ENCODE data around the gene CIAO2A. TPM values are rescaled to one million over a fixed set of nuclear protein-coding genes. Genes with fewer than 3 reads are reported as not detected.

Gene CIAO2A
- total RNA-seq, 2 experiments from 2014 or later: 78.7 to 84.7 TPM

DNA sequence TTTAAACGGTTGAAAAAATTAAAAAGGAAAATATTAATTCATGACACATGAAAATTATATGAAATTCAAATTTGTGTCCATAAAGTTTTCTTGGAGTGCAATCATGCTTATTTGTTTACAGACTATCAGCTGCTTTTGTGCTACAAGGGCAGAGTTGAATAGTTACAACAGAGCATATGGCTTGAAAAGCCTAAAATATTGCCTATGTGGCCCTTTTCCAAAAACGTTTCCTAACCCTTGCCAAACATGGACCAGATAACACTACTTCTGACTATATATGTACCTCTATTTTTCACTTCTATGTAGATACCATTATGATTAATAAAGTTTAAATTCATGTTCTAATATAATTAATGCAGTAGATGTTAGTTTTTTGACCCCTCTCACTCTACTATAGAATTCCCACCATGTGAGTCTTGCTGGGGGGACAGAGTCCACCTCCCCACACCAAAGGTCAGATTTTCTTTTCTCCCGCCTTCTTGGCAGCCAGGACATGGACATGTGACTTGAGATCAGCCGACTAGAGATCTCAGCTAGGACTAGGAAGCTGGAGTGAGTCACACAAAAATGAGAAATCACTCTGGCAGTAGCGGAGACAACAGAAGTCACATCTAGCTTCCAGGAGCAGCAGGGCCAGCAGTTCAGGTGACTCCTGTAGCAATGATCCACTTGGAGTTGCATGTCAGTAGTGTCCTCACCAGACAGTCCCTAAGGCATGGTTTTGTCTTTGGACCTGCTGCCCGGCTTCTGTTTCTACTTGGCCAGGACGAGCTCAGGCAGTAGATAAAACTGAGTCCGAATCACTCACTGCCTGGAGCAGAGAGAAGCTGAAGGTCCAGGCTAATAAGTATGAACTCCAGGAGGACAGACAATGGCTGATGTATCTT lies 22.4 kb downstream of the CIAO2A start:
- Histone ChIP-seq H2AFZ (ENCODE audit: low read length) (no peak overlapping the region), H3K9me2 (ENCODE audit: insufficient read depth, low read length) (no peaks in the 10 kb centered on the region), H3K79me2 (ENCODE audit: insufficient read depth, low read depth, low read length) (no peaks in the 10 kb centered on the region), H3K27ac (ENCODE audit: low read depth, low read length, poor library complexity, severe bottlenecking) (no peak overlapping the region), H3K4me2 (ENCODE audit: low read length) (no peak overlapping the region), H4K20me1 (ENCODE audit: insufficient read depth, low read length) (no peaks in the 10 kb centered on the region), H3K36me3 (ENCODE audit: insufficient read depth, low read length) (peaks cover 52% of the 10 kb centered on the region), H3K4me1 (ENCODE audit: insufficient read depth, low read length, poor library complexity, severe bottlenecking) (peaks cover 17% of the 10 kb centered on the region), H3K9me3 (ENCODE audit: low read length) (no peaks in the 10 kb centered on the region), H3K4me3 (ENCODE audit: low read depth, low read length, poor library complexity, severe bottlenecking) (no peak overlapping the region)
- intact Hi-C loops (cut with micrococcal nuclease; ENCODE audit: unreplicated experiment): no loop called here
- no peak for DNase-seq (ENCODE audit: low spot score)
- no peak for TF ChIP-seq EZH2phosphoT487 (IDR thresholded peaks at IDR 0.05; ENCODE audit: borderline replicate concordance, low read depth, low read length)
- BruUV-seq (replicated peaks): no TSS peak
- ChIA-PET POLR2A (no interaction called here), CTCF (ENCODE audit: unreplicated experiment) (no interaction called here)

DNA sequence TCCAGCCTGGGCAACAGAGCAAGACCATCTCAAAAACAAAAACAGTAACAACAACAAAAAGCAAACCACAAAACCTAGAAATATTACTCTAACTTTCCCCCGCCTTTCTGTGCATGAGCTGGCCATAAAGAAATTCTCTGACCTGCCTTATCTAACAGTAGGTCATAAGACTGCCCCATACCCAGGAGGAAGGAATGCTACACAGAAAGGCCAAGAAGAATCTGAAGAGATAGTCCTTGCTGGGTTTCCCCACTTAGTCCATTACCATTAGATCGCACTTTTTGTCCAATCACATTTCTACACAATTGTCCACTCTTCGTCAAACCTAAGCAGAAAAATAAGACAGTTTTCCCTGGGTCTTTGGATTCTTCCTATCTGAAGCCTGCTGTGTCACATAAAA lies 23.5 kb downstream of the CIAO2A start:
- Histone ChIP-seq H3K4me2 (ENCODE audit: low read length) (no peak overlapping the region), H4K20me1 (ENCODE audit: insufficient read depth, low read length) (no peaks in the 10 kb centered on the region), H3K36me3 (ENCODE audit: insufficient read depth, low read length) (peaks cover 47% of the 10 kb centered on the region), H3K9me3 (ENCODE audit: low read length) (no peaks in the 10 kb centered on the region), H2AFZ (ENCODE audit: low read length) (no peak overlapping the region), H3K27ac (ENCODE audit: low read depth, low read length, poor library complexity, severe bottlenecking) (no peak overlapping the region), H3K4me1 (ENCODE audit: insufficient read depth, low read length, poor library complexity, severe bottlenecking) (peaks cover 17% of the 10 kb centered on the region), H3K9me2 (ENCODE audit: insufficient read depth, low read length) (no peaks in the 10 kb centered on the region), H3K79me2 (ENCODE audit: insufficient read depth, low read depth, low read length) (no peaks in the 10 kb centered on the region), H3K4me3 (ENCODE audit: low read depth, low read length, poor library complexity, severe bottlenecking) (no peak overlapping the region)
- POLR2A ChIA-PET: no interaction called here
- no peak for DNase-seq (ENCODE audit: low spot score)
- intact Hi-C loops (cut with micrococcal nuclease; ENCODE audit: unreplicated experiment): no loop called here
- BruUV-seq (replicated peaks): no TSS peak
- TF ChIP-seq, protein P1, sequence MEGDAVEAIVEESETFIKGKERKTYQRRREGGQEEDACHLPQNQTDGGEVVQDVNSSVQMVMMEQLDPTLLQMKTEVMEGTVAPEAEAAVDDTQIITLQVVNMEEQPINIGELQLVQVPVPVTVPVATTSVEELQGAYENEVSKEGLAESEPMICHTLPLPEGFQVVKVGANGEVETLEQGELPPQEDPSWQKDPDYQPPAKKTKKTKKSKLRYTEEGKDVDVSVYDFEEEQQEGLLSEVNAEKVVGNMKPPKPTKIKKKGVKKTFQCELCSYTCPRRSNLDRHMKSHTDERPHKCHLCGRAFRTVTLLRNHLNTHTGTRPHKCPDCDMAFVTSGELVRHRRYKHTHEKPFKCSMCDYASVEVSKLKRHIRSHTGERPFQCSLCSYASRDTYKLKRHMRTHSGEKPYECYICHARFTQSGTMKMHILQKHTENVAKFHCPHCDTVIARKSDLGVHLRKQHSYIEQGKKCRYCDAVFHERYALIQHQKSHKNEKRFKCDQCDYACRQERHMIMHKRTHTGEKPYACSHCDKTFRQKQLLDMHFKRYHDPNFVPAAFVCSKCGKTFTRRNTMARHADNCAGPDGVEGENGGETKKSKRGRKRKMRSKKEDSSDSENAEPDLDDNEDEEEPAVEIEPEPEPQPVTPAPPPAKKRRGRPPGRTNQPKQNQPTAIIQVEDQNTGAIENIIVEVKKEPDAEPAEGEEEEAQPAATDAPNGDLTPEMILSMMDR (conservative IDR thresholded peaks at IDR 0.05; ENCODE audit: low read length): no peak
- no peak for TF ChIP-seq EZH2phosphoT487 (IDR thresholded peaks at IDR 0.05; ENCODE audit: borderline replicate concordance, low read depth, low read length)
- CTCF ChIA-PET (ENCODE audit: unreplicated experiment): no interaction called here

DNA sequence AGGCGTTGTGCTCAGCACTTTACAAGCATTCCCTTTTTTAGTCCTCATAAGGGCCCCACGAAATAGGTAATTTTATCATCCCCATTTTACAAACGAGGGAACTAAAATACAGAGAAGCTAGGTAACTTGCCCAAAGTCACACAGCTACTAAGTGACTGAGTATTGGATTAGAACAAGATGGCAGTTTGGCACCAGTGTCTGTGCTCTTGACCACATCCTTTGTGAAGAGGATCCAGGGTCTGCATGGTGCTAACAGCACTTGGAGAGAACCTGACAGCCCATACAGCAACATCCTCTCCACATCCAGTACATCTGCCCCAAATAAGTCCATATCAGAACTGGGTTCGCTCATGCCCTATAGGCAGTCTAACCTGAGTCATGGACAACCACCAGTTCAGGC lies 25.5 kb downstream of the CIAO2A start:
- no peaks in the 10 kb centered on the region for H3K9me3 ChIP-seq (ENCODE audit: low read length)
- POLR2A ChIA-PET: interaction anchor here (0.6 to 1.5 kb wide), 2 partner anchors 87 to 316 kb away, joined by 3 to 4 read pairs; no protein-coding TSS in a partner anchor
- intact Hi-C loops (cut with micrococcal nuclease; ENCODE audit: unreplicated experiment): loop anchor here (5.0 kb wide), 1 partner anchor 236 kb away; the partner anchor contains the start of gene HERC1
- H3K79me2 ChIP-seq (ENCODE audit: insufficient read depth, low read depth, low read length): no peaks in the 10 kb centered on the region
- TF ChIP-seq, protein P1 (conservative IDR thresholded peaks at IDR 0.05; ENCODE audit: low read length): no peak
- no peak for TF ChIP-seq EZH2phosphoT487 (IDR thresholded peaks at IDR 0.05; ENCODE audit: borderline replicate concordance, low read depth, low read length)
- peak overlapping the region; percentile 49 for H3K4me2 ChIP-seq (ENCODE audit: low read length)
- no peaks in the 10 kb centered on the region for H3K9me2 ChIP-seq (ENCODE audit: insufficient read depth, low read length)
- H3K4me3 ChIP-seq (ENCODE audit: low read depth, low read length, poor library complexity, severe bottlenecking): no peak overlapping the region
- H3K4me1 ChIP-seq (ENCODE audit: insufficient read depth, low read length, poor library complexity, severe bottlenecking): peaks cover 17% of the 10 kb centered on the region
- no peak for DNase-seq (ENCODE audit: low spot score)
- no peaks in the 10 kb centered on the region for H4K20me1 ChIP-seq (ENCODE audit: insufficient read depth, low read length)
- H3K27ac ChIP-seq (ENCODE audit: low read depth, low read length, poor library complexity, severe bottlenecking): no peak overlapping the region
- CTCF ChIA-PET (ENCODE audit: unreplicated experiment): interaction anchor here (0.6 to 1.6 kb wide), 3 partner anchors 25 to 813 kb away, joined by 3 to 8 read pairs (median 4); no protein-coding TSS in a partner anchor
- no TSS peak for BruUV-seq (replicated peaks)
- peak overlapping the region; percentile 92 for H2AFZ ChIP-seq (ENCODE audit: low read length)
- peaks cover 27% of the 10 kb centered on the region for H3K36me3 ChIP-seq (ENCODE audit: insufficient read depth, low read length)
